Left ventricle myocardium inferior (tissue), 1 donor: ENCODE results near the gene STX10. TPM values are rescaled to one million over a fixed set of nuclear protein-coding genes. Genes with fewer than 3 reads are reported as not detected.

ENCODE experiments used
- DNase-seq: peaks from one replicate; pipeline ENCODE4 v3.0.0-alpha.2; 2020
- H3K27ac ChIP-seq: fragments of 200-600 bp; replicated peaks from 2 replicates; pipeline ENCODE4 v1.8.0; 2021
- H3K27me3 ChIP-seq: fragments of 200-600 bp; 2 replicates; pipeline ENCODE4 v1.8.0; 2021; ENCODE audit warnings: low read depth
- H3K36me3 ChIP-seq: fragments of 200-600 bp; 2 replicates; pipeline ENCODE4 v1.8.0; 2021
- H3K4me1 ChIP-seq: fragments of 200-600 bp; 2 replicates; pipeline ENCODE4 v1.8.0; 2021
- H3K4me3 ChIP-seq: fragments of 200-600 bp; 2 replicates; pipeline ENCODE4 v1.8.0; 2021; ENCODE audit warnings: mild to moderate bottlenecking, moderate library complexity
- H3K9me3 ChIP-seq: fragments of 200-600 bp; replicated peaks from 2 replicates; pipeline ENCODE4 v1.8.0; 2021
- CTCF ChIP-seq: fragments of 200-600 bp; IDR thresholded peaks from 2 replicates; pipeline ENCODE4 v1.8.0; 2021; ENCODE audit warnings: antibody characterized with exemption, mild to moderate bottlenecking, borderline replicate concordance
- intact Hi-C: fragments of 100-400 bp; cut with micrococcal nuclease; formaldehyde crosslinking; loops from one replicate; pipeline ENCODE4 v1.11.0; 2022
- total RNA-seq: library from RNA; stranded (reverse); fragmentation: NEBNext Ultra II Directional; extraction: Animal tissue kit (Norgen Biotek cat#: 25700); gene quantifications from one replicate; pipeline ENCODE4 v1.2.1, GENCODE V29; 2021
- donor health status: DM: no; HTN: yes; CAD: no; lungs with severe emphysema.

The STX10 gene
- total RNA-seq, 1 donor from 2014 or later = 39.2 TPM

- Histone ChIP-seq H3K27ac (peak overlapping the region; percentile 97), H3K4me1 (peaks cover 83% of the 10 kb centered on the region), H3K27me3 (no peaks in the 10 kb centered on the region), H3K36me3 (no peaks in the 10 kb centered on the region), H3K9me3 (no peaks in the 10 kb centered on the region), H3K4me3 (peak overlapping the region; percentile 70)
- DNase-seq = no peak
- intact Hi-C loops = no loop called here
- no peak for TF ChIP-seq CTCF
These were observed 48.4 kb downstream of the STX10 start for GRCh38 chr19:13101590-13102415.

- no peak for DNase-seq
- intact Hi-C loops = no loop called here
- Histone ChIP-seq H3K27ac (peak overlapping the region; percentile 97), H3K4me3 (peak overlapping the region; percentile 70), H3K4me1 (peaks cover 91% of the 10 kb centered on the region), H3K27me3 (no peaks in the 10 kb centered on the region), H3K9me3 (no peaks in the 10 kb centered on the region), H3K36me3 (no peaks in the 10 kb centered on the region)
- TF ChIP-seq CTCF = peak; percentile 39
These were observed 49.2 kb downstream of the STX10 start for GRCh38 chr19:13100841-13101589.

- Histone ChIP-seq H3K36me3 (peaks cover 3% of the 10 kb centered on the region), H3K4me3 (peak overlapping the region; percentile 70), H3K9me3 (no peaks in the 10 kb centered on the region), H3K27ac (peak overlapping the region; percentile 97), H3K4me1 (peaks cover 98% of the 10 kb centered on the region), H3K27me3 (no peaks in the 10 kb centered on the region)
- no peak for DNase-seq
- intact Hi-C loops = no loop called here
- TF ChIP-seq CTCF = no peak
These were observed 50.1 kb downstream of the STX10 start for GRCh38 chr19:13100031-13100588.

- peak overlapping the region; percentile 70 for H3K4me3 ChIP-seq
- no peaks in the 10 kb centered on the region for H3K9me3 ChIP-seq
- H3K36me3 ChIP-seq = peaks cover 10% of the 10 kb centered on the region
- intact Hi-C loops = no loop called here
- DNase-seq = peak; percentile 81
- H3K27ac ChIP-seq = peak overlapping the region; percentile 97
- H3K27me3 ChIP-seq = no peaks in the 10 kb centered on the region
- TF ChIP-seq CTCF = no peak
- H3K4me1 ChIP-seq = peaks cover 98% of the 10 kb centered on the region
These were observed 50.8 kb downstream of the STX10 start for GRCh38 chr19:13099073-13099999.
